Sigmoid colon (tissue), 4 donors: ENCODE measurements around the gene DIPK1B.

Experiments used
- CTCF ChIP-seq, 4 experiments: fragments of 450-650 bp in 3 of 4; fragments of 200-600 bp in 1 of 4; IDR thresholded peaks; one replicate each; pipeline ENCODE4 v1.5.1; 2016 to 2019; ENCODE audit warnings: antibody characterized with exemption in 4 of 4, mild to moderate bottlenecking in 3 of 4, moderate library complexity in 2 of 4
- POLR2AphosphoS5 ChIP-seq, 4 donors: sonication (generic); formaldehyde crosslinking; IDR thresholded peaks; one replicate each; pipeline ENCODE4 v1.6.1; 2017; ENCODE audit warnings: antibody characterized with exemption in 4 of 4

- TF ChIP-seq CTCF (IDR thresholded peaks at IDR 0.05) = peak; percentile 62 to 89 (median 87)
- TF ChIP-seq POLR2AphosphoS5 (IDR thresholded peaks at IDR 0.05) = peak; percentile 99 to 100 (median 100)
These were observed 15.7 kb downstream of the DIPK1B start for GRCh38 chr9:136728080-136728547.
